Measurements from ENCODE around the gene VDR. TPM values are rescaled to one million over a fixed set of nuclear protein-coding genes. Genes with fewer than 3 reads are reported as not detected.

Gene VDR
- polyA plus RNA-seq, 1 donor (not counting 4 experiments of a cell fraction or from before 2014, with no cell fraction given), result 43.3 TPM

- Histone ChIP-seq H3K27ac (ENCODE audit: control insufficient read depth, insufficient read depth, low read length) (no peak overlapping the region), H3K4me2 (ENCODE audit: control insufficient read depth, extremely low read depth, insufficient read depth, low read depth, low read length) (no peak overlapping the region)
- dilution Hi-C loops (cut with MboI; ENCODE audit: extremely low pct_ligation_motif_present, low sequenced_read_pairs), result no loop called here
Measured at GRCh38 chr12:47868552-47869031, 36.2 kb downstream of the VDR start.

GRCh38 chr12:47868041-47868440, 36.8 kb downstream of the VDR start:
- TF ChIP-seq CTCF (optimal IDR thresholded peaks at IDR 0.05 in 1 of 3, IDR thresholded peaks at IDR 0.05 in 1 of 3, conservative IDR thresholded peaks at IDR 0.05 in 1 of 3; ENCODE audit: extremely low read depth in 1 of 3, insufficient read depth in 2 of 3, low read length in 3 of 3) (no peak), EZH2 (IDR thresholded peaks at IDR 0.05; ENCODE audit: low read length) (no peak)
- no peak for DNase-seq (ENCODE audit: low read depth, low spot score)
- H3K4me3 ChIP-seq (ENCODE audit: control insufficient read depth in 2 of 3, extremely low read depth in 1 of 3, insufficient read depth in 2 of 3, low read depth in 1 of 3, low read length in 3 of 3), result no peak overlapping the region
- H3K27me3 ChIP-seq (ENCODE audit: control insufficient read depth, extremely low read depth, insufficient read depth, low read length), result no peaks in the 10 kb centered on the region
- H3K79me2 ChIP-seq (ENCODE audit: control insufficient read depth, insufficient read depth, low read length), result peaks cover under 1% of the 10 kb centered on the region
- no peak for FAIRE-seq
- H3K4me1 ChIP-seq (ENCODE audit: control insufficient read depth, extremely low read depth, insufficient read depth, low read length), result peaks cover 24% of the 10 kb centered on the region
- peaks cover 16 to 39% of the 10 kb centered on the region in 2 experiments for H3K36me3 ChIP-seq (ENCODE audit: control insufficient read depth in 2 of 2, extremely low read depth in 1 of 2, insufficient read depth in 2 of 2, low read length in 2 of 2)
- H3K4me2 ChIP-seq (ENCODE audit: control insufficient read depth, extremely low read depth, insufficient read depth, low read depth, low read length), result no peak overlapping the region
- no peaks in the 10 kb centered on the region for H4K20me1 ChIP-seq (ENCODE audit: control insufficient read depth, extremely low read depth, insufficient read depth, low read length)
- dilution Hi-C loops (cut with MboI; ENCODE audit: extremely low pct_ligation_motif_present, low sequenced_read_pairs), result no loop called here
- H3K9me1 ChIP-seq (ENCODE audit: control insufficient read depth, extremely low read depth, insufficient read depth, low read length), result no peaks in the 10 kb centered on the region
- H2AFZ ChIP-seq (ENCODE audit: control insufficient read depth, low read length), result no peak overlapping the region
- H3K9me3 ChIP-seq (ENCODE audit: control insufficient read depth, low read depth, low read length), result no peaks in the 10 kb centered on the region
- H3K9ac ChIP-seq (ENCODE audit: control insufficient read depth, extremely low read depth, insufficient read depth, low read length), result no peak overlapping the region
- no peak overlapping the region for H3K27ac ChIP-seq (ENCODE audit: control insufficient read depth, insufficient read depth, low read length)

More at GRCh38 chr12:47868552-47869031, 36.2 kb downstream of the VDR start:
- DNase-seq (ENCODE audit: low read depth, low spot score), result no peak
- Histone ChIP-seq H3K9me3 (ENCODE audit: control insufficient read depth, low read depth, low read length) (no peaks in the 10 kb centered on the region), H3K9me1 (ENCODE audit: control insufficient read depth, extremely low read depth, insufficient read depth, low read length) (no peaks in the 10 kb centered on the region), H4K20me1 (ENCODE audit: control insufficient read depth, extremely low read depth, insufficient read depth, low read length) (no peaks in the 10 kb centered on the region), H3K4me3 (ENCODE audit: control insufficient read depth in 2 of 3, extremely low read depth in 1 of 3, insufficient read depth in 2 of 3, low read depth in 1 of 3, low read length in 3 of 3) (no peak overlapping the region), H3K36me3 (ENCODE audit: control insufficient read depth in 2 of 2, extremely low read depth in 1 of 2, insufficient read depth in 2 of 2, low read length in 2 of 2) (peaks cover 16 to 36% of the 10 kb centered on the region in 2 experiments), H2AFZ (ENCODE audit: control insufficient read depth, low read length) (no peak overlapping the region), H3K79me2 (ENCODE audit: control insufficient read depth, insufficient read depth, low read length) (no peaks in the 10 kb centered on the region), H3K27me3 (ENCODE audit: control insufficient read depth, extremely low read depth, insufficient read depth, low read length) (no peaks in the 10 kb centered on the region), H3K9ac (ENCODE audit: control insufficient read depth, extremely low read depth, insufficient read depth, low read length) (no peak overlapping the region), H3K4me1 (ENCODE audit: control insufficient read depth, extremely low read depth, insufficient read depth, low read length) (peaks cover 19% of the 10 kb centered on the region)
- TF ChIP-seq CTCF (optimal IDR thresholded peaks at IDR 0.05 in 1 of 3, IDR thresholded peaks at IDR 0.05 in 1 of 3, conservative IDR thresholded peaks at IDR 0.05 in 1 of 3; ENCODE audit: extremely low read depth in 1 of 3, insufficient read depth in 2 of 3, low read length in 3 of 3), result no peak
- no peak for FAIRE-seq
